GM21786 (cell line): ENCODE results near the gene PRSS36.
"Not testable (repeated sequence)": the region's sequence is repeated elsewhere in the genome, so short reads cannot be mapped to it uniquely, and the experiment has no call there.

Experiments used
- ATAC-seq: cut with Tn5 transposase; IDR thresholded peaks from one replicate; pipeline ENCODE4 v1.9.1; 2021; ENCODE audit not compliant: unreplicated experiment

The PRSS36 gene

GRCh38 chr16:31149894-31150890 is at the start of gene PRSS36:
PRSS36 (minus strand) TSS chr16:31150066; CDS start chr16:31150035, 31 bp downstream.
- no peak for ATAC-seq

DNA sequence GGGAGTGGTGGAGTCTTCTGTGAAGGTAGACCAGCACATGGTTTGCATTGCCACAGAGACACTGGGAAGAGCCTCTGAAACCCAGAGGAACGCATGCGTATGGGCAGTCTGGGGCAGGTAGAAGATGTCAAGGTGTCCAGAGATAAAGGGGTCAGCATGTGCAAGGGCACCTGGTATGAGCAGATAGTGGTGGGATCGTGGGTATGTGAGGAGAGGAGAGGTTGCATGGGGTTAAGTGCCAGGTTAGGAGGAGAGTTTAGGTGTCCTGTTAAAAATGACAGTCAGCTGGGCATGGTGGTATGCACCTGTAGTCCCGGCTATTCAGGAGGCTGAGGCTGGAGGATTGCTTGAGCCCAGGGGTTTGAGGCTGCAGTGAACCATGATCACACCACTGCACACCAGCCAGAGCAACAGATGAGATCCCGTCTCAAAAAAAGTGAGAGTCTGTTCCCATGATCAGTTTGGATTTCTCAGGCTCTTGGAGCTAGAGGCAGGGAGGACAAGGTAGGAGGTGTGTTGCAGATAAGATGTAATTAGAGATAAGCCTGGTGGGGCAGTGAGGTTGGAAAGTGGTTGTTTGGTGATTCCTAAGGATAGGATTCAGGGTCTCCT is 49.7 kb upstream of the PRSS36 start:
- ATAC-seq: no peak

GRCh38 chr16:31198207-31198882 is 48.5 kb upstream of the PRSS36 start:
- no peak for ATAC-seq

GRCh38 chr16:31196324-31197088 is 46.6 kb upstream of the PRSS36 start:
- no peak for ATAC-seq

- not testable (repeated sequence) for ATAC-seq
Measured at GRCh38 chr16:31195861-31196260, 46.0 kb upstream of the PRSS36 start.

GRCh38 chr16:31194898-31195297 is 45.0 kb upstream of the PRSS36 start:
- ATAC-seq: no peak

- no peak for ATAC-seq
Measured at GRCh38 chr16:31193874-31194273, 44.0 kb upstream of the PRSS36 start.

DNA sequence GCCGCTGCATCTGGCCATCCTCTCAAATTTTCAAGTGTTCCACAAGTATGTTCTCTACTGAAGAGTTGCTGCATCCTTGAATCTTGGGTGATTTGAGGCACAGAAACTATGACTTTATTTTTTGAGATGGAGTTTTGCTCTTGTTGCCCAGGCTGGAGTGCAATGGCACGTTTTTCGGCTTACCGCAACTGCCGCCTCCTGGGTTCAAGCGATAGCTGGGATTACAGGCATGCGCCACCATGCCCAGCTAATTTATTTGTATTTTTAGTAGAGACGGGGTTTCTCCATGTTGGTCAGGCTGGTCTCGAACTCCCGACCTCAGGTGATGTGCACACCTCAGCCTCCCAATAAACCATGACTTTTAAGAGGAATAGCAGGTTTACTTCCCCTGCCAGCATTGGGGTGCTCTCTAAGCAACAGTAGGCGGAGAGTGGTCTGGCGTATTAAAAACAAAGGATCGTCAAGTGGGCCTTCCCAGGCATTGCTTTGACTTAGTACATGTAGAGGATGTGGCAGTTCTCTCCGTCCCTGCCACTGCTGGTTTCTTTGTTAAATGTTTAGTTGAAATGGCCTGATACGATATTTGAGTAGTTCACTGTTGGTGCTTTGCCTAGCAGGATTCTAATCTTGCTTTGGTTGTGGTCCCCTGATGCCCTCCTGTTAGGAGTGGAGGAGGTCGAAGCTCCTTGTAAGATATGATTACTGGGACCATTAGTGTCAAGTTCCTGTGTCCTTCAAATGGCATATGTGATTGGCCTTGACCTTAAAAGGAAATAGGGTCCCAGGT is 43.2 kb upstream of the PRSS36 start:
- no peak for ATAC-seq

DNA sequence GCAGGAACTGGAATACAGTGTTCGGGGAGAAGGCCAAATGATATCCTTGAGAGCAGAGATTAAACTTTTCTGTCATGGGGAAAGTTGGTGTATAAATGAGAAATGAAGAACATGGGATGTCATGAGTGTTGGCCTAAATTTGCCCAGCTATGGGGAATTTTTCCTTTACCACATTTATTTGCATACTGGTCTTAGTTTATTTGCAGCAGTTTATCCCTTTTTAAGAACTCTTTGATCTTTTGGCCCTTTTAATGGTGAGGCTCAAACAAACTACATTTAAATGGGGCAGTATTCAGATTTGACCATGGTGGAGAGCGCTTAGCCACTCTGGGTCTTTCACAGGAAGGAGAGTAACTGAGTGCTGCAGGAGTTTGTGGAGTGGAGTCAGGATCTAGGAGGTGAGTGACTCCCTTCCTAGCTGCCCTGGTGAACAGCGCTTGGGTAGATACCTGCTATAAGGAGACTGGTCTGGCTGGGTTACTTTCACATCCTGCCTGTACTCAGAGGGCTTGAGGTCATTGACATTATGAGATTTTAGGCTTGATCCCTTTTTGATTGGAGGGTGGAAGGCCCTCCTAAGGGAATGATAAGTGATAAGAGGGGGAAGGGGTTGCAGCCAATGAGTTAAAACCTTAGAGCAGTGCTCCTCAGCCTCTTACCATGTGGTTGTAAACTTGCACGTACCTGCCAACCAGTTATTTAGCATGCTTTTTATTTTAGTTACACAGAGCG is 42.0 kb upstream of the PRSS36 start:
- ATAC-seq: no peak

DNA sequence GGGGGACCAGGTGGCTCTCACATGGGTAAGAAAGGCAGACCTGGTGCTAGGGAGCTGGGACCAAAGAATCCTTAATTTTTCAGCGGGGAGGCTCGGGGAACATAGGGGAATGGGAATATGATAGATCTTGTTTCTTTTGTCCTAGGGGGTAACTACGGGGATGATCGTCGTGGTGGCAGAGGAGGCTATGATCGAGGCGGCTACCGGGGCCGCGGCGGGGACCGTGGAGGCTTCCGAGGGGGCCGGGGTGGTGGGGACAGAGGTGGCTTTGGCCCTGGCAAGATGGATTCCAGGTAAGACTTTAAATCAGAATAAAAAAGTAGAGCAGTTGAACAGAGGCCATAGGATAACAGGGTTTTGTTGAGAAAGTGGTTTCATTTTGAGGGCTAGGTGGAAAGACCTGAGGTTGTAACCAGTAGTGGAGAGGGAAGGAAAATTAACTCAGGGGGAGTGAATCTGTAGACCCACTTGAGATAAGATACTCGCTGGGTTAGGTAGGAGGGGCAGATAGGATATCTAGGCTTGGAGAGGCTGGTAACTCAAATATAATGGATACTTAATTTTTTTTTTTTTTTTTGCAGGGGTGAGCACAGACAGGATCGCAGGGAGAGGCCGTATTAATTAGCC is 41.1 kb upstream of the PRSS36 start:
- no peak for ATAC-seq

DNA sequence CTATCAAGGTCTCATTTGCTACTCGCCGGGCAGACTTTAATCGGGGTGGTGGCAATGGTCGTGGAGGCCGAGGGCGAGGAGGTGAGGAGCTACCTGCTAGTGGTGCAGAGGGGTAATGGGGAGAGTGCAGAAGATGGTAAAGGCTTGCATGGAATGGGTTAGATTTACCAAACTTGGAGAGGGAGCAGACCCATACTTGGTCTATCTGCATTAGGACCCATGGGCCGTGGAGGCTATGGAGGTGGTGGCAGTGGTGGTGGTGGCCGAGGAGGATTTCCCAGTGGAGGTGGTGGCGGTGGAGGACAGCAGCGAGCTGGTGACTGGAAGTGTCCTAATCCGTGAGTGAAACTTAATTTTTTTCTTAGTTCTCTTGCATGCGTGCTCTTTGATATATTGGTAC is 40.2 kb upstream of the PRSS36 start:
- no peak for ATAC-seq

GRCh38 chr16:31189412-31189778 is 39.5 kb upstream of the PRSS36 start:
- no peak for ATAC-seq

DNA sequence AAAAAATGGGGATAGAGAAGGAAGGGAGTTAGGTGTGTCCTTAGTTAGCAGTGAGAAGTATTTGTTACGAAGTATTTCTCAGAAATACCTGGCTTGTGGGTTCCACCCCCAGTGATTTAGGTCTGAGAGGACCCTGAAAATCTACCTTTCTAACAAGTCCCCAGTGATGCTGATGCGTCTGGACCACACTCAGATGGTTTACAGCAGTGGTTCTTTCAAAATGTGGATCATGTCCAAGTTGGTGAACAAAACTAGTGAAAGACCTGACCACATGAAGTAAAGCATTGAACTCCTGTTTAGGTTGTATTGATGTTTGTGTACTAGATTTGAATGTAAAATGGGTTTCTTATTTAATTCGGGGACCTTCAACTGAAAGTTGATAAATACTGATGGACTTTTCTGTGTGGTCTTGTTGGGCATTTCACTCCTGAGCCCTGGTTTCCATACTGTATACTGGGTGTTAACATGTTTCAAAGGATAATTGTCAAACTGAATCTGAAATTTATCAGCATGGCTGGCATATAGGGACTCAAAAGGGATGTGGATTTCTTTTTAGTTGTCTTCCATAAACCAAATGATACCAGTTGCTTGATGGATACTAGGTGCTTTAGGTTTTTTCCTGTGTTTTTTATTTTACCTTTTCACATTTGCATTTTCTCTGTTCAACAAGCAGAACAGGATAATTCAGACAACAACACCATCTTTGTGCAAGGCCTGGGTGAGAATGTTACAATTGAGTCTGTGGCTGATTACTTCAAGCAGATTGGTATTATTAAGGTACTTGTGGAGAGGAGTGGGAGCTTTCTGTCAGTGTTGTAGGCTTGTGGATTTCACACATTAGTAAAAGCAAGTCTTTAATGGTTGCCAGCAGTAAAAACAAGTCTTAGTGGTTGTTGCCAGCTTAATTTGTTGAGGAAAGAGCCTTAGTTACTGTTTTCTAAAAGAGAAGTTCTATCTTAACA is 38.9 kb upstream of the PRSS36 start:
- ATAC-seq: no peak

- ATAC-seq: no peak
Measured at GRCh38 chr16:31187808-31188189, 37.9 kb upstream of the PRSS36 start.

GRCh38 chr16:31186930-31187807 is 37.3 kb upstream of the PRSS36 start:
- ATAC-seq: no peak

GRCh38 chr16:31186176-31186575 is 36.3 kb upstream of the PRSS36 start:
- no peak for ATAC-seq

DNA sequence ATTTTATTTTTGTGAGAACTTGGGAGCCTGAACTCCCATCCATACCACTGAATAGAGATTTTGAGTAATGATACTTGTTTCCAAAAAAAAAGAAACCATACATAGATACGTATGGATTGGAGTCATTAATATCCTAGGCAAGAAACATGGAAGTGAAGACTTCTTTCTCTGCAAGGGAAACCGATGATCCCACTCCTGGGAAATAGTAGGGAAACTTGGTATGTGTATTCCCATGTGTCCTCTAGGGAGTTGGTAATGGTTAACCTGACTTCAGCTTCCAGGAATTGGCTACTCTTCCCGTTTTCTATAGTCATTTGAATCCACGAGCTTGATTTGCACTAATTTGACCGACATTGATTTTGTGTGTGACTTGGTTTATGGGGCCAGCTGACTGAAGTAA is 35.5 kb upstream of the PRSS36 start:
- no peak for ATAC-seq
